Liver (tissue), 9 donors: ENCODE measurements around the gene POU3F1. TPM values are rescaled to one million over a fixed set of nuclear protein-coding genes. Genes with fewer than 3 reads are reported as not detected.

Experiments
- DNase-seq: peaks from one replicate; pipeline ENCODE4 v3.0.0-alpha.2; 2017; ENCODE audit warnings: low spot score
- H3K27ac ChIP-seq, 2 donors: one replicate each; pipeline ENCODE4 v1.7.0; 2013; ENCODE audit warnings: inconsistent platforms in 2 of 2, low read length in 2 of 2, control low read depth in 1 of 2, low read depth in 1 of 2, mild to moderate bottlenecking in 1 of 2
- H3K27me3 ChIP-seq, 4 donors: one replicate each; pipeline versions ENCODE4 v1.6.1 to v1.7.0; 2013; ENCODE audit warnings: low read length in 3 of 4, inconsistent platforms in 1 of 4, mild to moderate bottlenecking in 1 of 4, moderate library complexity in 1 of 4; ENCODE audit not compliant: control insufficient read depth in 4 of 4, insufficient read depth in 4 of 4
- H3K36me3 ChIP-seq, 4 donors: one replicate each; pipeline versions ENCODE4 v1.6.1 to v1.7.0; 2013; ENCODE audit warnings: low read length in 3 of 4, mild to moderate bottlenecking in 3 of 4, low read depth in 1 of 4, moderate library complexity in 1 of 4; ENCODE audit not compliant: control insufficient read depth in 4 of 4, insufficient read depth in 3 of 4
- H3K4me1 ChIP-seq, 4 donors: one replicate each; pipeline versions ENCODE4 v1.6.1 to v1.7.0; 2013; ENCODE audit warnings: low read length in 3 of 4, mild to moderate bottlenecking in 3 of 4, moderate library complexity in 1 of 4; ENCODE audit not compliant: control insufficient read depth in 4 of 4, insufficient read depth in 4 of 4
- H3K4me3 ChIP-seq, 3 donors: one replicate each; pipeline versions ENCODE4 v1.6.1 to v1.7.0; 2013; ENCODE audit warnings: low read length in 3 of 3, control low read depth in 1 of 3, low read depth in 1 of 3, mild to moderate bottlenecking in 1 of 3
- H3K9ac ChIP-seq, 2 donors: one replicate each; pipeline ENCODE4 v1.7.0; 2013; ENCODE audit warnings: low read length in 2 of 2, mild to moderate bottlenecking in 2 of 2, moderate library complexity in 2 of 2, control low read depth in 1 of 2, low read depth in 1 of 2
- H3K9me3 ChIP-seq, 4 donors: one replicate each; pipeline versions ENCODE4 v1.6.1 to v1.7.0; 2013; ENCODE audit warnings: low read length in 3 of 4; ENCODE audit not compliant: control insufficient read depth in 4 of 4
- EGR1 ChIP-seq, 2 donors: IDR thresholded peaks; 2 replicates each; pipeline ENCODE4 v1.6.1; 2016 to 2018; ENCODE audit warnings: antibody characterized with exemption in 2 of 2, low read depth in 2 of 2
- FOXA1 ChIP-seq: IDR thresholded peaks from 2 replicates; pipeline ENCODE4 v1.6.1; 2016; ENCODE audit warnings: antibody characterized with exemption
- GABPA ChIP-seq, 2 donors: IDR thresholded peaks in 1 of 2; conservative IDR thresholded peaks in 1 of 2; 2 replicates each; pipeline ENCODE4 v1.6.1; 2016; ENCODE audit warnings: antibody characterized with exemption in 2 of 2, mild to moderate bottlenecking in 1 of 2, moderate library complexity in 1 of 2
- HNF4G ChIP-seq: IDR thresholded peaks from 2 replicates; pipeline ENCODE4 v1.6.1; 2016; ENCODE audit warnings: antibody characterized with exemption
- JUND ChIP-seq, 2 donors: IDR thresholded peaks; 2 replicates each; pipeline ENCODE4 v1.6.1; 2016; ENCODE audit warnings: antibody characterized with exemption in 2 of 2
- RAD21 ChIP-seq, 2 donors: IDR thresholded peaks; 2 replicates each; pipeline ENCODE4 v1.6.1; 2016; ENCODE audit warnings: antibody characterized with exemption in 2 of 2, mild to moderate bottlenecking in 2 of 2
- RXRA ChIP-seq, 2 donors: IDR thresholded peaks; 2 replicates each; pipeline ENCODE4 v1.6.1; 2017 to 2018; ENCODE audit warnings: antibody characterized with exemption in 2 of 2, mild to moderate bottlenecking in 1 of 2
- whole genome bisulfite sequencing: extraction: QIAGEN DNeasy Blood & Tissue Kit; methylation state at CpG from one replicate; pipeline ENCODE4 v1.1.7; 2013; 5-methylcytosine and 5-hydroxymethylcytosine counted together
- polyA plus RNA-seq, 2 donors: library from polyadenylated mRNA; stranded (reverse) in 1 of 2; unstranded in 1 of 2; fragments of 200-250 nt in 1 of 2; fragments of >200 nt in 1 of 2; fragmentation: Nextera tagmentation in 1 of 2; extraction: Ambion mirVana in 1 of 2; gene quantifications; one replicate each; pipeline versions ENCODE4 v1.2.1 to v1.2.3, GENCODE V29; 2013 to 2015
- total RNA-seq, 2 donors: library from RNA; depleted of rRNA; stranded (reverse); fragments of >200 nt; gene quantifications; one replicate each; pipeline ENCODE4 v1.2.3, GENCODE V29; 2014
- TF ChIP-seq, protein P1 (sequence below): IDR thresholded peaks from 2 replicates; pipeline ENCODE4 v1.6.1; 2016; ENCODE audit warnings: antibody characterized with exemption
- TF ChIP-seq, protein P2 (sequence below): IDR thresholded peaks from 2 replicates; pipeline ENCODE4 v1.6.1; 2016; ENCODE audit warnings: antibody characterized with exemption, mild to moderate bottlenecking
- TF ChIP-seq, protein P3 (sequence below): IDR thresholded peaks from 2 replicates; pipeline ENCODE4 v1.6.1; 2016; ENCODE audit warnings: antibody characterized with exemption
- donor health status: healthy.
- donor health status: healthy.
- donor health status: healthy.
- donor health status: healthy.
- donor health status: healthy.

POU3F1 gene
- total and polyA plus RNA-seq, 4 donors, result not detected

DNA sequence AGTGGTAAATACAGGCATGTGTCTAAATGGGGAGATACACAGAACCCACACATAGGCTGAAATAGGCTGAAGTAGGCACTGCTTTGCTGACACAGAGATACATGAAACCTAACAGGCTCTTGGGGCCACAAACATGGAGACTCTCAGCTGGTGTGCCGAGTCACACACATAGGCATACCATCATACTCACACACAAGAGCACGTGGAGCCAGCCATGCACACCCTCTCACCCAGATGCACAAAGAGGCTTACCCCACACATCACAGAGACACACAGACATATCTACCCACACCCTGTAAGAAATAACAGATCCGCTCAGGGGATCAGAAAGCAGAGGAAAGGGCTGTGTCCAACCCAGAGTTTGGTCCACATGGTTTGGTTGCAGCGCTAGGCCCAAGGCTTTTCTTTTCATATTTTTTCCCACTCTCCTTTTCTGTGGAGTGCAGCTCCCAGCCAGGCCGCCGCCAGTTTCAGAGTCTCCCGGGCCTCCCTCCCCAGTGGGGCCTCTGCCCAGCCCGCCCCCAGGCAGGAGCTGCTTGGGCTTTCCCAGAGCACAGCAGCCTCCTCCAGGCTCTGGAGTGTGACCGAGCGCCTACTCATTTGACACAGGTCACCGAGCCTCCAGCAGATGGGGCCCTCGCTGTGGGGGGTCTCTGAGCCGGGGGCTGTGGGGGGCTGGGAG lies 3.9 kb upstream of the POU3F1 start:
- H3K4me1 ChIP-seq, result peaks cover 6 to 23% (median 8%) of the 10 kb centered on the region in 4 donors
- no peak overlapping the region for H3K4me3 ChIP-seq
- no peaks in the 10 kb centered on the region for H3K9me3 ChIP-seq
- DNase-seq, result no peak
- H3K27me3 ChIP-seq, result peaks cover 0 to 3% (median under 1%) of the 10 kb centered on the region in 4 donors
- TF ChIP-seq GABPA (IDR thresholded peaks at IDR 0.05 in 1 of 2, conservative IDR thresholded peaks at IDR 0.05 in 1 of 2) (no peak), EGR1 (IDR thresholded peaks at IDR 0.05; ENCODE audit: low read depth in 2 of 2) (no peak), RXRA (IDR thresholded peaks at IDR 0.05) (no peak), FOXA1 (no peak), RAD21 (IDR thresholded peaks at IDR 0.05) (no peak), HNF4G (no peak), JUND (IDR thresholded peaks at IDR 0.05) (no peak)
- TF ChIP-seq, protein P1, sequence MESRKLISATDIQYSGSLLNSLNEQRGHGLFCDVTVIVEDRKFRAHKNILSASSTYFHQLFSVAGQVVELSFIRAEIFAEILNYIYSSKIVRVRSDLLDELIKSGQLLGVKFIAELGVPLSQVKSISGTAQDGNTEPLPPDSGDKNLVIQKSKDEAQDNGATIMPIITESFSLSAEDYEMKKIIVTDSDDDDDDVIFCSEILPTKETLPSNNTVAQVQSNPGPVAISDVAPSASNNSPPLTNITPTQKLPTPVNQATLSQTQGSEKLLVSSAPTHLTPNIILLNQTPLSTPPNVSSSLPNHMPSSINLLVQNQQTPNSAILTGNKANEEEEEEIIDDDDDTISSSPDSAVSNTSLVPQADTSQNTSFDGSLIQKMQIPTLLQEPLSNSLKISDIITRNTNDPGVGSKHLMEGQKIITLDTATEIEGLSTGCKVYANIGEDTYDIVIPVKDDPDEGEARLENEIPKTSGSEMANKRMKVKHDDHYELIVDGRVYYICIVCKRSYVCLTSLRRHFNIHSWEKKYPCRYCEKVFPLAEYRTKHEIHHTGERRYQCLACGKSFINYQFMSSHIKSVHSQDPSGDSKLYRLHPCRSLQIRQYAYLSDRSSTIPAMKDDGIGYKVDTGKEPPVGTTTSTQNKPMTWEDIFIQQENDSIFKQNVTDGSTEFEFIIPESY, result no peak
- TF ChIP-seq, protein P2, sequence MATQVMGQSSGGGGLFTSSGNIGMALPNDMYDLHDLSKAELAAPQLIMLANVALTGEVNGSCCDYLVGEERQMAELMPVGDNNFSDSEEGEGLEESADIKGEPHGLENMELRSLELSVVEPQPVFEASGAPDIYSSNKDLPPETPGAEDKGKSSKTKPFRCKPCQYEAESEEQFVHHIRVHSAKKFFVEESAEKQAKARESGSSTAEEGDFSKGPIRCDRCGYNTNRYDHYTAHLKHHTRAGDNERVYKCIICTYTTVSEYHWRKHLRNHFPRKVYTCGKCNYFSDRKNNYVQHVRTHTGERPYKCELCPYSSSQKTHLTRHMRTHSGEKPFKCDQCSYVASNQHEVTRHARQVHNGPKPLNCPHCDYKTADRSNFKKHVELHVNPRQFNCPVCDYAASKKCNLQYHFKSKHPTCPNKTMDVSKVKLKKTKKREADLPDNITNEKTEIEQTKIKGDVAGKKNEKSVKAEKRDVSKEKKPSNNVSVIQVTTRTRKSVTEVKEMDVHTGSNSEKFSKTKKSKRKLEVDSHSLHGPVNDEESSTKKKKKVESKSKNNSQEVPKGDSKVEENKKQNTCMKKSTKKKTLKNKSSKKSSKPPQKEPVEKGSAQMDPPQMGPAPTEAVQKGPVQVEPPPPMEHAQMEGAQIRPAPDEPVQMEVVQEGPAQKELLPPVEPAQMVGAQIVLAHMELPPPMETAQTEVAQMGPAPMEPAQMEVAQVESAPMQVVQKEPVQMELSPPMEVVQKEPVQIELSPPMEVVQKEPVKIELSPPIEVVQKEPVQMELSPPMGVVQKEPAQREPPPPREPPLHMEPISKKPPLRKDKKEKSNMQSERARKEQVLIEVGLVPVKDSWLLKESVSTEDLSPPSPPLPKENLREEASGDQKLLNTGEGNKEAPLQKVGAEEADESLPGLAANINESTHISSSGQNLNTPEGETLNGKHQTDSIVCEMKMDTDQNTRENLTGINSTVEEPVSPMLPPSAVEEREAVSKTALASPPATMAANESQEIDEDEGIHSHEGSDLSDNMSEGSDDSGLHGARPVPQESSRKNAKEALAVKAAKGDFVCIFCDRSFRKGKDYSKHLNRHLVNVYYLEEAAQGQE, result no peak
- TF ChIP-seq, protein P3, sequence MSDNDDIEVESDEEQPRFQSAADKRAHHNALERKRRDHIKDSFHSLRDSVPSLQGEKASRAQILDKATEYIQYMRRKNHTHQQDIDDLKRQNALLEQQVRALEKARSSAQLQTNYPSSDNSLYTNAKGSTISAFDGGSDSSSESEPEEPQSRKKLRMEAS, result no peak
- H3K9ac ChIP-seq, result no peak overlapping the region
- H3K36me3 ChIP-seq, result no peaks in the 10 kb centered on the region
- no peak overlapping the region for H3K27ac ChIP-seq
- 69% methylated on average over 13 of the region's 13 CpGs for WGBS

DNA sequence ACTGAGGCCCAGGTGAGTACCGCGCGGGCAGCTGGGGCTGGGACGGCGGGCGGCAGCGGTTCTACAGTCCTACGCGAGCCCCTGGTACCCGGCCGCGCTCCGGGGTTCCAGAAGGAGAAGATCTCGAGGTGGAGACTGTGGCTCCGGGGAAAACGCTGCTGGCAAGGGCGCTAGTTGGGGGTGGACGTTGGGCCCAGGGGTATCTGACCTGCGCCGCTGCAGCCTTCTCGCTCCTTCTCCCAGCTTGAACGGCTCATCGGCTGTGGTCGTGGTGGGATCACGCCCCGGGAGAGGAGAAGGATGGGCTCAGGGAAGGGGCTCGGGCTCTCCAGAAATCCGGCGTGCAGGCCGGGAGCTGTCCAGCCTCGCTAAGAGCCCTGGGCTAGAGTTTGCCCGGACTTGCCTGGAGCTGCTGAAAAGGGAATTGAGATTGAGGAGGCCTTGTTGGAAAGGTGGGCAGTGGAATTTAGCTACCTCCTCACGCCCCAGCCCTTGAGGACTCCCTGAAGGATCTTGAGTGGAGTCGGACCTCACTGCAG lies 1.1 kb upstream of the POU3F1 start:
- 17% methylated on average over 34 of the region's 34 CpGs for WGBS
- Histone ChIP-seq H3K9me3 (no peaks in the 10 kb centered on the region), H3K27ac (no peak overlapping the region), H3K9ac (no peak overlapping the region), H3K27me3 (peaks cover 0 to 8% (median 4%) of the 10 kb centered on the region in 4 donors), H3K4me3 (peak overlapping the region; percentile 28 to 65 (median 57)), H3K36me3 (no peaks in the 10 kb centered on the region), H3K4me1 (peaks cover 12 to 38% (median 17%) of the 10 kb centered on the region in 4 donors)
- TF ChIP-seq, protein P3, result no peak
- TF ChIP-seq, protein P2, result peak; percentile 91
- TF ChIP-seq FOXA1, result no peak
- TF ChIP-seq RXRA (IDR thresholded peaks at IDR 0.05), result no peak
- DNase-seq, result no peak
